ENCODE measurements around the gene VPS8.

VPS8 gene

GRCh38 chr3:184812662-184813042, 686 bp downstream of the VPS8 start:
- no peak for DNase-seq (ENCODE audit: low read depth)

DNA sequence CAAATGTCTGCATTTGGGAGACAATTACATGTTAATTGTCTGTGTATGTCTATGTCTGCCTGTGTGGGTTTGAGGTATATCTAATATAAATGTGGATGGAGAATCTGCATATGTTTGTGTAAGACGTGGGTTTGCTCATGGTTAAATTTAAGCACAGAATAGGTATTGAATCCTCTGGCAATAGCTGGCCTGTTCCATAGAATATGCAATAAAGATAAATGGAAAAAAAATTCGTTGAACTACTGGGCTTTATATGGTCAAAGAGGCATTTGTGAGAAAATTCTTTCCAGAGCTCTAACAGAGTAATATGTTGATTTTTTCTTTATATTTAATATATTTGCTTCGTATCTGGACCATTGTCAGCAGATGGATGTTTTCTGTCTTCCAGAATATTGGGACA, 1.4 kb downstream of the VPS8 start:
- H3K4me3 ChIP-seq (ENCODE audit: low read depth, low read length): peak overlapping the region; percentile 73
- DNase-seq (ENCODE audit: low read depth): no peak
- TF ChIP-seq, protein P1, sequence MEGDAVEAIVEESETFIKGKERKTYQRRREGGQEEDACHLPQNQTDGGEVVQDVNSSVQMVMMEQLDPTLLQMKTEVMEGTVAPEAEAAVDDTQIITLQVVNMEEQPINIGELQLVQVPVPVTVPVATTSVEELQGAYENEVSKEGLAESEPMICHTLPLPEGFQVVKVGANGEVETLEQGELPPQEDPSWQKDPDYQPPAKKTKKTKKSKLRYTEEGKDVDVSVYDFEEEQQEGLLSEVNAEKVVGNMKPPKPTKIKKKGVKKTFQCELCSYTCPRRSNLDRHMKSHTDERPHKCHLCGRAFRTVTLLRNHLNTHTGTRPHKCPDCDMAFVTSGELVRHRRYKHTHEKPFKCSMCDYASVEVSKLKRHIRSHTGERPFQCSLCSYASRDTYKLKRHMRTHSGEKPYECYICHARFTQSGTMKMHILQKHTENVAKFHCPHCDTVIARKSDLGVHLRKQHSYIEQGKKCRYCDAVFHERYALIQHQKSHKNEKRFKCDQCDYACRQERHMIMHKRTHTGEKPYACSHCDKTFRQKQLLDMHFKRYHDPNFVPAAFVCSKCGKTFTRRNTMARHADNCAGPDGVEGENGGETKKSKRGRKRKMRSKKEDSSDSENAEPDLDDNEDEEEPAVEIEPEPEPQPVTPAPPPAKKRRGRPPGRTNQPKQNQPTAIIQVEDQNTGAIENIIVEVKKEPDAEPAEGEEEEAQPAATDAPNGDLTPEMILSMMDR (IDR thresholded peaks at IDR 0.05; ENCODE audit: low read depth, low read length, missing control alignments): no peak

More at GRCh38 chr3:184812662-184813042, 686 bp downstream of the VPS8 start:
- TF ChIP-seq, protein P1 (IDR thresholded peaks at IDR 0.05; ENCODE audit: low read depth, low read length, missing control alignments): no peak
- peak overlapping the region; percentile 73 for H3K4me3 ChIP-seq (ENCODE audit: low read depth, low read length)

GRCh38 chr3:184814214-184814613, 2.2 kb downstream of the VPS8 start:
- DNase-seq (ENCODE audit: low read depth): no peak
- H3K4me3 ChIP-seq (ENCODE audit: low read depth, low read length): no peak overlapping the region
- TF ChIP-seq, protein P1 (IDR thresholded peaks at IDR 0.05; ENCODE audit: low read depth, low read length, missing control alignments): no peak

DNA sequence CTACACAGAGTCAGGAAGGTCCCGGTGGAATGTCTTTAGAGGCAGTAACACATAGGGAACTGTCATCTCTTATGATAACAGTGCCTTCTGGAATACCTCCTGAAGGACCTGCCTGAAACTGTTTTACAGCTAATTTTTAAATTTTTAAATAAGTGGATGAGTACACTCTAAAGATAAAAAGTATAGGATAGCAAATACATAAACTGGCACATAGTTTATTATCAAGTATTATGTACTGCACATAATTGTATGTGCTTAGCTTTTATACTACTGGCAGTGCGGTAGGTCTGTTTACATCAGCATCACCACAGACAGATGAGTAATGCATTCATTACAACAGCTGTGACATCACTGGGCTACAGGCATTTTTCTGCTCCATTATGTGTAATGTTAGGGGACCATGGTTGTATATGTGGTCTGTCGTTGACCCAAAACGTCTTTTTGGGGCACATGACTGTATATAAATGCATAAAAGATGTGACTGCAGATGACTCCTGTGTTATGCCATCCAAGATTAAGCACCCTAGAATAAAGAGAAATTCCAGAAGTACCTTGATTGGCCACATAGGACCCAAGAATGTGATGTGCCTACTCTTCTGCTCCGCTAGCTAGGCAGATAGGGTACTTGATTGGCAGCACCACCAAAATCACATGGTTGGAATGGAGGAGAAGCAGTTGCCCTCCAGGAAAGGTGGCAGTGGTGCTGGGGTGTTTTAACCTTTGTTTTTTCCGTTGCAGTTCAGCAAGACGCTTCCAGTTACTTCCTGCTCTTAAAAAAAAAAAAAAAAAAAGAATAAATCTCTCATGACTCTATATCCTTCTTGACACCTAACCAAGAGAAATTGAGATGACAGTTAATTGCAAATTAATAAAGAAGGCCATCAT, 3.3 kb downstream of the VPS8 start:
- no peak overlapping the region for H3K4me3 ChIP-seq (ENCODE audit: low read depth, low read length)
- TF ChIP-seq, protein P1 (IDR thresholded peaks at IDR 0.05; ENCODE audit: low read depth, low read length, missing control alignments): no peak
- no peak for DNase-seq (ENCODE audit: low read depth)

DNA sequence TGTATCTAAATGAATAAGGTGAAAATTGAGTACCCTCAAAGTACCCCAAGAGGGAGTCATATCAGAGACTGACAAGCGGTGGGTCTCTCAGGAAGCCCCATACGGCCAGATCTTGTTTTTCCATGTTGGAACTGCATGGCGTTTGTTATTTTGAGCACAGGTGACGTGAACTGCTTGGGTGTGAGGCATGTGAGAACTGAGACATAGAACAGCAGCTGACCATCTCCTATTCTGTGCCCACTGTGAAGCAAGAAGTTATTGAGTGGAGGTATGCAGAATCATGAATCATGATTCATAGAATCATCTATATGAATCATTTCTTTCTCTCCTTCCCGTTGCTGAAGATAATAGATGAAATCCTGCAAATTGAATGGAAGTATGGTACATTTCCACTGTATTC, 4.6 kb downstream of the VPS8 start:
- no peak for DNase-seq (ENCODE audit: low read depth)
- TF ChIP-seq, protein P1 (IDR thresholded peaks at IDR 0.05; ENCODE audit: low read depth, low read length, missing control alignments): no peak
- no peak overlapping the region for H3K4me3 ChIP-seq (ENCODE audit: low read depth, low read length)

DNA sequence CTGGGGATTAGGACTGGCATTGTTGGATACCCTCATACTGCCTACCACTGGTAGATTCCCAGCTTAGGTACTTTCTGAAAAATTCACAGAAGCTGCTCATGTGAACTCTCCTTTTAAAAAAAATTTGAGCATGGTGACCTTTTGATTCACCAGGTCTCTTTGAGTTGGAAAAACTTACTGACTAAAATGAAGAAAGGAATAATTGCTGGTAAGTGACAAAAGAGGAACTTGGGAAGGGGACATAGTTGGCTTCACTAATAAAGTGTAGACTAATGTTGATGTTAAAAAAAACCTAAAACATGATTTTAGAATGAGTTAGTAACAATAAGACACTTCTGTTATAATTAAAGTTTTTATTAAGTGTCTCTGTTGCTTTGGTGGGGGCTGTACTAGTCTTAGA, 8.6 kb downstream of the VPS8 start:
- TF ChIP-seq, protein P1 (IDR thresholded peaks at IDR 0.05; ENCODE audit: low read depth, low read length, missing control alignments): no peak
- DNase-seq (ENCODE audit: low read depth): no peak
- no peak overlapping the region for H3K4me3 ChIP-seq (ENCODE audit: low read depth, low read length)

GRCh38 chr3:184821034-184821433, 9.1 kb downstream of the VPS8 start:
- H3K4me3 ChIP-seq (ENCODE audit: low read depth, low read length): no peak overlapping the region
- TF ChIP-seq, protein P1 (IDR thresholded peaks at IDR 0.05; ENCODE audit: low read depth, low read length, missing control alignments): no peak
- no peak for DNase-seq (ENCODE audit: low read depth)

All from GM12864 (cell line).